Transverse colon (tissue), 4 donors: Measurements from ENCODE around the gene FOXJ3.

Source experiments
- POLR2A ChIP-seq: fragments of 450-650 bp; IDR thresholded peaks from one replicate; pipeline ENCODE4 v1.6.1; 2016; ENCODE audit warnings: antibody characterized with exemption, mild to moderate bottlenecking, moderate library complexity
- POLR2AphosphoS5 ChIP-seq, 3 donors: sonication (generic); formaldehyde crosslinking; IDR thresholded peaks; one replicate each; pipeline ENCODE4 v1.6.1; 2016; ENCODE audit warnings: antibody characterized with exemption in 3 of 3
- TF ChIP-seq, protein P1 (sequence below), 5 experiments: fragments of 200-600 bp in 3 of 5; fragments of 450-650 bp in 2 of 5; sonication (generic) in 3 of 5; IDR thresholded peaks; 1 replicate in 2 of 5; 2 replicates in 3 of 5; pipeline ENCODE4 v1.5.1; 2016 to 2017; ENCODE audit warnings: antibody characterized with exemption in 5 of 5, inconsistent platforms in 3 of 5, mild to moderate bottlenecking in 2 of 5, moderate library complexity in 1 of 5

DNA sequence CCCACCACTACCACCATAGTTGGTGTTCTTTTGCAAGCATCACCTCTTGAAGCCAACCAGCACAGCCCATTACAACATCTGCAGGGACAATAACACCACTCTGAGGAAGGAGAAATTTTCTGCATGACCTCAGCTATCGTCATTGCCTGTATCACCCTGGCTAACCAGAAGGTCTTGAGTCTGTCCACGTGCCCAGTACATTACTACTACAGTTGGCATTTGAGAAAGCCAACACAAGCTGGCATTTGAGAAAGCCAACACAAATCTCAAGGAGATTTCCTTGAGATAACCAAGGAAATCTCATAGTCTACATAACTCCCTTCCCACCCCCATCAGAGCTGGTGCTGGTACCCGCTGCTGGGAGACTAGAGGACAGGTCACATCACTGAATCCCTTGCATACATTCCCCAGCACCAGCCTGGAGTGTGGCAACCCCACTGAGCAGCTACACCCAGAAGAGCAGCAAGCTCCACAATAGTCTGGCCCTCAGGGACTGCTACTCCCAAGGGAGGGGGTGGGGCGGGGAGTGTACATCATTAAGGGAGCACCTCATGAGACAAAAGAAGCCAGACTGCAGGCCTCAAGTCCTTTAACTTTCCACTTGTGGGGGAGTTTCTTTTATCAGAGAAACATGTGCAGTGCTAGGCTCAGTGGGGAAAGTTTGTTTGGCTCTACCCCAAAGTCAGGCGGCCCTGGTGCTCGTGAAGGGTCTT, 124.5 kb downstream of the FOXJ3 start:
- TF ChIP-seq, protein P1, sequence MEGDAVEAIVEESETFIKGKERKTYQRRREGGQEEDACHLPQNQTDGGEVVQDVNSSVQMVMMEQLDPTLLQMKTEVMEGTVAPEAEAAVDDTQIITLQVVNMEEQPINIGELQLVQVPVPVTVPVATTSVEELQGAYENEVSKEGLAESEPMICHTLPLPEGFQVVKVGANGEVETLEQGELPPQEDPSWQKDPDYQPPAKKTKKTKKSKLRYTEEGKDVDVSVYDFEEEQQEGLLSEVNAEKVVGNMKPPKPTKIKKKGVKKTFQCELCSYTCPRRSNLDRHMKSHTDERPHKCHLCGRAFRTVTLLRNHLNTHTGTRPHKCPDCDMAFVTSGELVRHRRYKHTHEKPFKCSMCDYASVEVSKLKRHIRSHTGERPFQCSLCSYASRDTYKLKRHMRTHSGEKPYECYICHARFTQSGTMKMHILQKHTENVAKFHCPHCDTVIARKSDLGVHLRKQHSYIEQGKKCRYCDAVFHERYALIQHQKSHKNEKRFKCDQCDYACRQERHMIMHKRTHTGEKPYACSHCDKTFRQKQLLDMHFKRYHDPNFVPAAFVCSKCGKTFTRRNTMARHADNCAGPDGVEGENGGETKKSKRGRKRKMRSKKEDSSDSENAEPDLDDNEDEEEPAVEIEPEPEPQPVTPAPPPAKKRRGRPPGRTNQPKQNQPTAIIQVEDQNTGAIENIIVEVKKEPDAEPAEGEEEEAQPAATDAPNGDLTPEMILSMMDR (IDR thresholded peaks at IDR 0.05): no peak
- TF ChIP-seq POLR2A: no peak
- no peak for TF ChIP-seq POLR2AphosphoS5 (IDR thresholded peaks at IDR 0.05)
